GM12878 (cell line): ENCODE results near the gene AIRE.

Experiments
- BRCA1 ChIP-seq: IDR thresholded peaks from 2 replicates; pipeline ENCODE4 v1.6.1; 2011; ENCODE audit warnings: low read depth, low read length, improper control_type of control experiment
- CEBPZ ChIP-seq: fragments of 150-350 bp; IDR thresholded peaks from 2 replicates; pipeline ENCODE4 v1.6.1; 2016; ENCODE audit warnings: low read depth, low read length
- CUX1 ChIP-seq: IDR thresholded peaks from 2 replicates; pipeline ENCODE4 v1.6.1; 2012; ENCODE audit warnings: improper control_type of control experiment, low read depth, low read length; ENCODE audit not compliant: insufficient replicate concordance
- EZH2 ChIP-seq: IDR thresholded peaks from 2 replicates; pipeline ENCODE4 v1.6.1; 2012; ENCODE audit warnings: low read depth, mild to moderate bottlenecking, control low read depth, inconsistent platforms, low read length, borderline replicate concordance; ENCODE audit not compliant: control insufficient read depth
- POLR2A ChIP-seq: IDR thresholded peaks from 2 replicates; pipeline ENCODE4 v1.6.1; 2011; ENCODE audit warnings: low read depth, mild to moderate bottlenecking, low read length
- RAD21 ChIP-seq: IDR thresholded peaks from 2 replicates; pipeline ENCODE4 v1.6.1; 2011; ENCODE audit warnings: mild to moderate bottlenecking, low read depth, low read length, moderate library complexity; ENCODE audit not compliant: insufficient read depth
- TAF1 ChIP-seq: IDR thresholded peaks from 2 replicates; pipeline ENCODE4 v1.6.1; 2011; ENCODE audit warnings: mild to moderate bottlenecking, low read depth, low read length, borderline replicate concordance
- ZNF207 ChIP-seq: fragments of 450-650 bp; IDR thresholded peaks from 2 replicates; pipeline ENCODE4 v1.6.1; 2014; ENCODE audit warnings: antibody characterized with exemption, mild to moderate bottlenecking, borderline replicate concordance
- TF ChIP-seq, protein P1 (sequence below), 3 experiments: IDR thresholded peaks in 2 of 3; conservative IDR thresholded peaks in 1 of 3; 2 replicates each; pipeline ENCODE4 v1.5.1; 2011; ENCODE audit warnings: low read depth in 3 of 3, low read length in 3 of 3, mild to moderate bottlenecking in 3 of 3, control low read depth in 2 of 3, moderate library complexity in 2 of 3, inconsistent platforms in 1 of 3, mixed read lengths in 1 of 3; ENCODE audit not compliant: control insufficient read depth in 2 of 3, insufficient read depth in 1 of 3; ENCODE audit errors: extremely low read depth in 1 of 3
- TF ChIP-seq, protein P2 (sequence below): IDR thresholded peaks from 2 replicates; pipeline ENCODE4 v1.6.1; 2012; ENCODE audit warnings: mild to moderate bottlenecking, low read depth, low read length

GRCh38 chr21:44304877-44305293, 19.2 kb downstream of the AIRE start:
- TF ChIP-seq POLR2A (no peak), CEBPZ (no peak), RAD21 (peak; percentile 52), CUX1 (no peak), TAF1 (no peak), EZH2 (no peak), ZNF207 (no peak), BRCA1 (no peak)
- TF ChIP-seq, protein P1, sequence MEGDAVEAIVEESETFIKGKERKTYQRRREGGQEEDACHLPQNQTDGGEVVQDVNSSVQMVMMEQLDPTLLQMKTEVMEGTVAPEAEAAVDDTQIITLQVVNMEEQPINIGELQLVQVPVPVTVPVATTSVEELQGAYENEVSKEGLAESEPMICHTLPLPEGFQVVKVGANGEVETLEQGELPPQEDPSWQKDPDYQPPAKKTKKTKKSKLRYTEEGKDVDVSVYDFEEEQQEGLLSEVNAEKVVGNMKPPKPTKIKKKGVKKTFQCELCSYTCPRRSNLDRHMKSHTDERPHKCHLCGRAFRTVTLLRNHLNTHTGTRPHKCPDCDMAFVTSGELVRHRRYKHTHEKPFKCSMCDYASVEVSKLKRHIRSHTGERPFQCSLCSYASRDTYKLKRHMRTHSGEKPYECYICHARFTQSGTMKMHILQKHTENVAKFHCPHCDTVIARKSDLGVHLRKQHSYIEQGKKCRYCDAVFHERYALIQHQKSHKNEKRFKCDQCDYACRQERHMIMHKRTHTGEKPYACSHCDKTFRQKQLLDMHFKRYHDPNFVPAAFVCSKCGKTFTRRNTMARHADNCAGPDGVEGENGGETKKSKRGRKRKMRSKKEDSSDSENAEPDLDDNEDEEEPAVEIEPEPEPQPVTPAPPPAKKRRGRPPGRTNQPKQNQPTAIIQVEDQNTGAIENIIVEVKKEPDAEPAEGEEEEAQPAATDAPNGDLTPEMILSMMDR (IDR thresholded peaks at IDR 0.05 in 2 of 3, conservative IDR thresholded peaks at IDR 0.05 in 1 of 3; ENCODE audit: control insufficient read depth in 2 of 3, extremely low read depth in 1 of 3, insufficient read depth in 1 of 3, low read depth in 3 of 3, low read length in 3 of 3): peak; percentile 60 to 67 (median 61); a peak in 5 of 6 replicates
- TF ChIP-seq, protein P2, sequence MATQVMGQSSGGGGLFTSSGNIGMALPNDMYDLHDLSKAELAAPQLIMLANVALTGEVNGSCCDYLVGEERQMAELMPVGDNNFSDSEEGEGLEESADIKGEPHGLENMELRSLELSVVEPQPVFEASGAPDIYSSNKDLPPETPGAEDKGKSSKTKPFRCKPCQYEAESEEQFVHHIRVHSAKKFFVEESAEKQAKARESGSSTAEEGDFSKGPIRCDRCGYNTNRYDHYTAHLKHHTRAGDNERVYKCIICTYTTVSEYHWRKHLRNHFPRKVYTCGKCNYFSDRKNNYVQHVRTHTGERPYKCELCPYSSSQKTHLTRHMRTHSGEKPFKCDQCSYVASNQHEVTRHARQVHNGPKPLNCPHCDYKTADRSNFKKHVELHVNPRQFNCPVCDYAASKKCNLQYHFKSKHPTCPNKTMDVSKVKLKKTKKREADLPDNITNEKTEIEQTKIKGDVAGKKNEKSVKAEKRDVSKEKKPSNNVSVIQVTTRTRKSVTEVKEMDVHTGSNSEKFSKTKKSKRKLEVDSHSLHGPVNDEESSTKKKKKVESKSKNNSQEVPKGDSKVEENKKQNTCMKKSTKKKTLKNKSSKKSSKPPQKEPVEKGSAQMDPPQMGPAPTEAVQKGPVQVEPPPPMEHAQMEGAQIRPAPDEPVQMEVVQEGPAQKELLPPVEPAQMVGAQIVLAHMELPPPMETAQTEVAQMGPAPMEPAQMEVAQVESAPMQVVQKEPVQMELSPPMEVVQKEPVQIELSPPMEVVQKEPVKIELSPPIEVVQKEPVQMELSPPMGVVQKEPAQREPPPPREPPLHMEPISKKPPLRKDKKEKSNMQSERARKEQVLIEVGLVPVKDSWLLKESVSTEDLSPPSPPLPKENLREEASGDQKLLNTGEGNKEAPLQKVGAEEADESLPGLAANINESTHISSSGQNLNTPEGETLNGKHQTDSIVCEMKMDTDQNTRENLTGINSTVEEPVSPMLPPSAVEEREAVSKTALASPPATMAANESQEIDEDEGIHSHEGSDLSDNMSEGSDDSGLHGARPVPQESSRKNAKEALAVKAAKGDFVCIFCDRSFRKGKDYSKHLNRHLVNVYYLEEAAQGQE: no peak
